ENCODE data around the gene JUP. TPM values are rescaled to one million over a fixed set of nuclear protein-coding genes. Genes with fewer than 3 reads are reported as not detected.

Gene JUP
- total and polyA plus RNA-seq, 2 of the 13 experiments (the other 11 are each of a cell fraction or from before 2014, with no cell fraction given), result 12.1 to 20.6 TPM

GRCh38 chr17:41835800-41836549 lies 49.5 kb upstream of the JUP start, which contains the start of gene NT5C3B (continued):
- TF ChIP-seq, protein P1, sequence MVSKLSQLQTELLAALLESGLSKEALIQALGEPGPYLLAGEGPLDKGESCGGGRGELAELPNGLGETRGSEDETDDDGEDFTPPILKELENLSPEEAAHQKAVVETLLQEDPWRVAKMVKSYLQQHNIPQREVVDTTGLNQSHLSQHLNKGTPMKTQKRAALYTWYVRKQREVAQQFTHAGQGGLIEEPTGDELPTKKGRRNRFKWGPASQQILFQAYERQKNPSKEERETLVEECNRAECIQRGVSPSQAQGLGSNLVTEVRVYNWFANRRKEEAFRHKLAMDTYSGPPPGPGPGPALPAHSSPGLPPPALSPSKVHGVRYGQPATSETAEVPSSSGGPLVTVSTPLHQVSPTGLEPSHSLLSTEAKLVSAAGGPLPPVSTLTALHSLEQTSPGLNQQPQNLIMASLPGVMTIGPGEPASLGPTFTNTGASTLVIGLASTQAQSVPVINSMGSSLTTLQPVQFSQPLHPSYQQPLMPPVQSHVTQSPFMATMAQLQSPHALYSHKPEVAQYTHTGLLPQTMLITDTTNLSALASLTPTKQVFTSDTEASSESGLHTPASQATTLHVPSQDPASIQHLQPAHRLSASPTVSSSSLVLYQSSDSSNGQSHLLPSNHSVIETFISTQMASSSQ (IDR thresholded peaks at IDR 0.05; ENCODE audit: low read depth), result no peak
- TF ChIP-seq, protein P1 (CRISPR knock-in tag; IDR thresholded peaks at IDR 0.05; ENCODE audit: borderline replicate concordance), result no peak
- peak; percentile 84 for TF ChIP-seq KDM5B (CRISPR knock-in tag; IDR thresholded peaks at IDR 0.05; ENCODE audit: borderline replicate concordance)
- TF ChIP-seq MED1 (CRISPR knock-in tag; IDR thresholded peaks at IDR 0.05), result peak; percentile 4; the same call in 1 of the 2 replicates
- TF ChIP-seq AHDC1 (CRISPR knock-in tag; IDR thresholded peaks at IDR 0.05; ENCODE audit: borderline replicate concordance), result 0 out of 2 replicates have a peak, but pooled peaks have one; percentile 2
- no peak for TF ChIP-seq ZNF431 (CRISPR knock-in tag; IDR thresholded peaks at IDR 0.05; ENCODE audit: borderline replicate concordance, low read depth)
- 0 out of 2 replicates have a peak, but pooled peaks have one; percentile 39 for TF ChIP-seq ZNF816 (CRISPR knock-in tag; IDR thresholded peaks at IDR 0.05; ENCODE audit: borderline replicate concordance)
- TF ChIP-seq ARNT (IDR thresholded peaks at IDR 0.05), result no peak
- peak; percentile 18 for TF ChIP-seq HNRNPK (IDR thresholded peaks at IDR 0.05; ENCODE audit: low read depth, low read length, poor library complexity, severe bottlenecking)
- peak; percentile 78; the same call in 1 of the 2 replicates for TF ChIP-seq AKAP8 (CRISPR knock-in tag; IDR thresholded peaks at IDR 0.05)
- TF ChIP-seq SP4 (CRISPR knock-in tag; IDR thresholded peaks at IDR 0.05), result peak; percentile 20; the same call in 1 of the 2 replicates
- peak; percentile 74; the same call in 1 of the 2 replicates for TF ChIP-seq IRX3 (CRISPR knock-in tag; IDR thresholded peaks at IDR 0.05; ENCODE audit: borderline replicate concordance, low read depth)
- TF ChIP-seq KDM5A (IDR thresholded peaks at IDR 0.05; ENCODE audit: borderline replicate concordance, low read length), result peak; percentile 39; the same call in 1 of the 2 replicates
- peak; percentile 55; the same call in 1 of the 2 replicates for TF ChIP-seq ZBTB7A (CRISPR knock-in tag; IDR thresholded peaks at IDR 0.05)
- 0 out of 2 replicates have a peak, but pooled peaks have one; percentile 54 for TF ChIP-seq KLF13 (CRISPR knock-in tag; IDR thresholded peaks at IDR 0.05)
- TF ChIP-seq, protein P2, sequence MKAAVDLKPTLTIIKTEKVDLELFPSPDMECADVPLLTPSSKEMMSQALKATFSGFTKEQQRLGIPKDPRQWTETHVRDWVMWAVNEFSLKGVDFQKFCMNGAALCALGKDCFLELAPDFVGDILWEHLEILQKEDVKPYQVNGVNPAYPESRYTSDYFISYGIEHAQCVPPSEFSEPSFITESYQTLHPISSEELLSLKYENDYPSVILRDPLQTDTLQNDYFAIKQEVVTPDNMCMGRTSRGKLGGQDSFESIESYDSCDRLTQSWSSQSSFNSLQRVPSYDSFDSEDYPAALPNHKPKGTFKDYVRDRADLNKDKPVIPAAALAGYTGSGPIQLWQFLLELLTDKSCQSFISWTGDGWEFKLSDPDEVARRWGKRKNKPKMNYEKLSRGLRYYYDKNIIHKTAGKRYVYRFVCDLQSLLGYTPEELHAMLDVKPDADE (CRISPR knock-in tag; IDR thresholded peaks at IDR 0.05), result no peak
- TF ChIP-seq ZNF768 (CRISPR knock-in tag; IDR thresholded peaks at IDR 0.05), result peak; percentile 73; the same call in 1 of the 2 replicates
